GM12878 (cell line): Measurements from ENCODE around the gene DTL. TPM values are rescaled to one million over a fixed set of nuclear protein-coding genes. Genes with fewer than 3 reads are reported as not detected.
A peak's percentile ranks its signal among the peaks of the same experiment; 100 is the strongest.

ENCODE experiments used
- ATAC-seq: fragments of 200-7000 bp; cut with Tn5 transposase; 3 replicates; pipeline ENCODE4 v1.9.1; 2020; ENCODE audit warnings: mild to moderate bottlenecking, moderate library complexity
- BruUV-seq: library from RNA; stranded (reverse); fragments of 400-500 nt; replicated peaks from 2 replicates; lab custom pipeline; 2021; lab: Mats Ljungman, UMichigan
- CTCF ChIA-PET: fragments of 300-600 bp; sonication (Branson Sonifier 250); formaldehyde crosslinking; extraction: SDS; loops from one replicate; lab custom pipeline; 2021; ENCODE audit warnings: inconsistent platforms; lab: Yijun Ruan, JAX
- POLR2A ChIA-PET: fragments of 350-600 bp; formaldehyde crosslinking; extraction: SDS; loops from one replicate; lab custom pipeline; 2021; ENCODE audit warnings: inconsistent platforms; lab: Charles Lee
- RAD21 ChIA-PET: fragments of 300-600 bp; sonication (Branson Sonifier 250); formaldehyde crosslinking; loops from one replicate; lab custom pipeline; 2023; ENCODE audit warnings: antibody characterized with exemption; ENCODE audit not compliant: unreplicated experiment; lab: Charles Lee
- SMC1A ChIA-PET: fragments of 300-600 bp; sonication (Branson Sonifier 250); formaldehyde crosslinking; loops from one replicate; lab custom pipeline; 2023; ENCODE audit not compliant: unreplicated experiment, uncharacterized antibody; lab: Charles Lee
- DNase-seq: peaks from one replicate; pipeline ENCODE4 v3.0.0-alpha.2; 2011; ENCODE audit warnings: low read depth, low spot score
- FAIRE-seq: peaks from 3 replicates; lab custom pipeline; 2011; peaks lifted over from hg19 to GRCh38; lab: Jason Lieb, UNC
- H2AFZ ChIP-seq: 2 replicates; pipeline ENCODE4 v1.6.0; 2011; ENCODE audit warnings: low read depth, low read length, control low read depth; ENCODE audit not compliant: control insufficient read depth
- H3K27ac ChIP-seq: 2 replicates; pipeline ENCODE4 v1.5.1; 2011; ENCODE audit warnings: control low read depth; ENCODE audit not compliant: control insufficient read depth, insufficient read depth
- H3K27me3 ChIP-seq, 2 experiments: replicated peaks in 1 of 2; 2 replicates each; pipeline versions ENCODE4 v1.6.0 to v1.6.1; 2011; ENCODE audit warnings: low read length in 1 of 2; ENCODE audit not compliant: control insufficient read depth in 2 of 2, insufficient read depth in 2 of 2
- H3K36me3 ChIP-seq, 2 experiments: 2 replicates each; pipeline ENCODE4 v1.5.1; 2011; ENCODE audit warnings: low read length in 1 of 2; ENCODE audit not compliant: control insufficient read depth in 2 of 2, insufficient read depth in 2 of 2
- H3K4me1 ChIP-seq: 2 replicates; pipeline ENCODE4 v1.6.1; 2011; ENCODE audit warnings: mild to moderate bottlenecking, low read length, moderate library complexity, mixed read lengths; ENCODE audit not compliant: control insufficient read depth, insufficient read depth
- H3K4me2 ChIP-seq: 2 replicates; pipeline ENCODE4 v1.6.0; 2011; ENCODE audit warnings: control low read depth; ENCODE audit not compliant: control insufficient read depth, insufficient read depth
- H3K4me3 ChIP-seq: fragments of 200-600 bp; sonication (generic); 2 replicates; pipeline ENCODE4 v1.5.1; 2016
- H3K79me2 ChIP-seq: 2 replicates; pipeline ENCODE4 v1.6.0; 2011; ENCODE audit warnings: low read length; ENCODE audit not compliant: control insufficient read depth, insufficient read depth
- H3K9ac ChIP-seq: 2 replicates; pipeline ENCODE4 v1.8.0; 2011; ENCODE audit warnings: low read length, control low read depth, mixed read lengths; ENCODE audit not compliant: control insufficient read depth, insufficient read depth
- H3K9me3 ChIP-seq: replicated peaks from 3 replicates; pipeline ENCODE4 v1.5.1; 2011; ENCODE audit warnings: mild to moderate bottlenecking, low read length; ENCODE audit not compliant: control insufficient read depth, insufficient read depth
- H4K20me1 ChIP-seq: 2 replicates; pipeline ENCODE4 v1.6.0; 2011; ENCODE audit not compliant: control insufficient read depth, insufficient read depth
- CBX5 ChIP-seq: sonication (generic); IDR thresholded peaks from 2 replicates; pipeline ENCODE4 v1.6.1; 2016; ENCODE audit warnings: low read depth, moderate library complexity, mild to moderate bottlenecking, inconsistent platforms
- CEBPB ChIP-seq, 2 experiments: fragments of 150-350 bp in 1 of 2; IDR thresholded peaks; 2 replicates each; pipeline ENCODE4 v1.6.1; 2012 to 2014; ENCODE audit warnings: low read depth in 2 of 2, low read length in 2 of 2, borderline replicate concordance in 1 of 2, inconsistent platforms in 1 of 2
- CHD4 ChIP-seq: fragments of 200-600 bp; sonication (generic); IDR thresholded peaks from 2 replicates; pipeline ENCODE4 v1.6.1; 2016; ENCODE audit warnings: mild to moderate bottlenecking
- EP300 ChIP-seq, 2 experiments: fragments of 150-350 bp in 1 of 2; IDR thresholded peaks; 2 replicates each; pipeline ENCODE4 v1.6.1; 2011 to 2012; ENCODE audit warnings: low read depth in 2 of 2, low read length in 2 of 2, borderline replicate concordance in 1 of 2, improper control_type of control experiment in 1 of 2, inconsistent platforms in 1 of 2; ENCODE audit not compliant: control insufficient read depth in 1 of 2
- JUNB ChIP-seq: IDR thresholded peaks from 2 replicates; pipeline ENCODE4 v1.6.1; 2016; ENCODE audit warnings: antibody characterized with exemption, mild to moderate bottlenecking
- NBN ChIP-seq: fragments of 450-650 bp; IDR thresholded peaks from 2 replicates; pipeline ENCODE4 v1.6.1; 2016
- SMAD1 ChIP-seq: fragments of 450-650 bp; IDR thresholded peaks from 2 replicates; pipeline ENCODE4 v1.6.1; 2018; ENCODE audit warnings: mild to moderate bottlenecking, low read depth; ENCODE audit not compliant: partially characterized antibody
- SUZ12 ChIP-seq: fragments of 200-600 bp; sonication (generic); IDR thresholded peaks from one replicate; pipeline ENCODE4 v1.6.1; 2018; ENCODE audit warnings: antibody characterized with exemption, mild to moderate bottlenecking; ENCODE audit not compliant: unreplicated experiment
- WGBS: methylation state at CpG from one replicate; pipeline ENCODE4 v1.1.6; 2016; ENCODE audit warnings: low lambda C conversion rate; ENCODE audit not compliant: insufficient replicate concordance, insufficient coverage; ENCODE audit errors: missing lambda C conversion rate; 5-methylcytosine and 5-hydroxymethylcytosine counted together
- in situ Hi-C: fragments of 300-500 bp; cut with MboI; formaldehyde crosslinking; loops from 9 replicates; pipeline ENCODE4 v1.14.3; 2018; ENCODE audit warnings: mixed read lengths
- intact Hi-C: fragments of 100-400 bp; cut with micrococcal nuclease; formaldehyde crosslinking; loops from one replicate; pipeline ENCODE4 v1.14.2; 2022; ENCODE audit not compliant: unreplicated experiment
- polyA plus RNA-seq, 11 experiments: library from polyadenylated mRNA; depleted of rRNA in 4 of 11; unstranded in 6 of 11; stranded (reverse) in 5 of 11; fragments of >200 nt; fragmentation: Nextera tagmentation in 4 of 11; fragmentation: Illumina TruSeq in 1 of 11; extraction: Ambion mirVana in 4 of 11; extraction: Trizol in 1 of 11; gene quantifications; 1 replicate in 1 of 11; 2 replicates in 10 of 11; pipeline versions ENCODE4 v1.2.1 to v1.2.3, GENCODE V29; 2011 to 2016; ENCODE audit warnings: inconsistent platforms in 2 of 11, missing spikeins in 2 of 11, low read depth in 1 of 11
- total RNA-seq, 4 experiments: library from RNA; depleted of rRNA in 3 of 4; stranded (reverse); fragments of >200 nt in 3 of 4; fragmentation: Illumina TruSeq in 1 of 4; extraction: Trizol in 1 of 4; gene quantifications; 2 replicates each; pipeline versions ENCODE4 v1.2.1 to v1.2.3, GENCODE V29; 2013 to 2021
- TF ChIP-seq, protein P1 (sequence below): fragments of 450-650 bp; formaldehyde crosslinking; IDR thresholded peaks from 2 replicates; pipeline ENCODE4 v1.4.0; 2022; ENCODE audit warnings: mild to moderate bottlenecking, moderate library complexity
- TF ChIP-seq, protein P2 (sequence below): IDR thresholded peaks from 2 replicates; pipeline ENCODE4 v1.6.1; 2012; ENCODE audit warnings: low read depth, low read length, improper control_type of control experiment
- TF ChIP-seq, protein P3 (sequence below): fragments of 450-650 bp; IDR thresholded peaks from 2 replicates; pipeline ENCODE4 v1.6.1; 2017; ENCODE audit warnings: mild to moderate bottlenecking, moderate library complexity

DTL gene
- total and polyA plus RNA-seq, 10 of the 15 experiments (the other 5 are each of a cell fraction or from before 2014, with no cell fraction given): 24.1 to 73.4 (median 52.2) TPM

DNA sequence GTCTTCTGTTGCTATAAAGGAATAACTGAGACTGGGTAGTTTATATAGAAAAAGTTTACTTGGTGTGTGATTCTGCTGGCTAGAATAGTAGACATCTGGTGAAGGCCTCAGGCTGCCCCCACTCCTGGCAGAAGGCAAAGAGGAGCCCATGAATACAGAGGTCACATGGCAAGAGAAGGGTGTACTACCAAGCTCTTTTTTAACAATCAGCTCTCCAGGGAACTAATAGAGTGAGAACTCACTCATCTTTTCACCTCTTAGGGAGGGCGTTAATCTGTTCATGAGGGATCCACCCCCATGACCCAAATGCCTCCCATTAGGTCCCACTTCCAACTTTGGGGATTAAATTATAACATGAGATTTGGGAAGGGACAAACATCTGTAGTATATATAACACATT lies 9.3 kb downstream of the DTL start:
- H3K4me2 ChIP-seq: no peak overlapping the region

More for the DNA sequence above, 9.3 kb downstream of the DTL start:
- FAIRE-seq (no peak), DNase-seq (no peak), ATAC-seq (peak; percentile 24; the same call in 2 of the 3 replicates)
- peaks cover 5 to 14% of the 10 kb centered on the region in 2 experiments for H3K36me3 ChIP-seq
- 53% methylated on average over 1 of the region's 1 CpG for WGBS
- ChIA-PET RAD21 (interaction anchor here (1.5 to 1.8 kb wide), 2 partner anchors 9 to 26 kb away, joined by 4 to 10 read pairs; partner anchors contain the start of genes DTL and INTS7), SMC1A (interaction anchor here (2.1 to 2.6 kb wide), 3 partner anchors 10 to 32 kb away, joined by 5 to 12 read pairs (median 6); partner anchors contain the start of genes DTL and INTS7), POLR2A (interaction anchor here (0.8 to 2.1 kb wide), 2 partner anchors 9 to 11 kb away, joined by 5 to 10 read pairs; partner anchors contain the start of genes DTL and INTS7), CTCF (interaction anchor here (0.6 to 3.4 kb wide), 5 partner anchors 9 to 411 kb away, joined by 3 to 19 read pairs (median 4); partner anchors contain the start of genes DTL and INTS7)
- 0 out of 2 replicates have a peak, but pooled peaks cover 3% of the 10 kb centered on the region for H3K4me1 ChIP-seq
- peak overlapping the region; percentile 29; the same call in 1 of the 2 replicates for H2AFZ ChIP-seq
- no TSS peak for BruUV-seq
- H3K9me3 ChIP-seq: no peaks in the 10 kb centered on the region; the same call in 2 of the 3 replicates
- H3K27ac ChIP-seq: no peak overlapping the region
- TF ChIP-seq EP300 (IDR thresholded peaks at IDR 0.05; ENCODE audit: borderline replicate concordance in 1 of 2, control insufficient read depth in 1 of 2, low read depth in 2 of 2, low read length in 2 of 2): no peak
- TF ChIP-seq, protein P1, sequence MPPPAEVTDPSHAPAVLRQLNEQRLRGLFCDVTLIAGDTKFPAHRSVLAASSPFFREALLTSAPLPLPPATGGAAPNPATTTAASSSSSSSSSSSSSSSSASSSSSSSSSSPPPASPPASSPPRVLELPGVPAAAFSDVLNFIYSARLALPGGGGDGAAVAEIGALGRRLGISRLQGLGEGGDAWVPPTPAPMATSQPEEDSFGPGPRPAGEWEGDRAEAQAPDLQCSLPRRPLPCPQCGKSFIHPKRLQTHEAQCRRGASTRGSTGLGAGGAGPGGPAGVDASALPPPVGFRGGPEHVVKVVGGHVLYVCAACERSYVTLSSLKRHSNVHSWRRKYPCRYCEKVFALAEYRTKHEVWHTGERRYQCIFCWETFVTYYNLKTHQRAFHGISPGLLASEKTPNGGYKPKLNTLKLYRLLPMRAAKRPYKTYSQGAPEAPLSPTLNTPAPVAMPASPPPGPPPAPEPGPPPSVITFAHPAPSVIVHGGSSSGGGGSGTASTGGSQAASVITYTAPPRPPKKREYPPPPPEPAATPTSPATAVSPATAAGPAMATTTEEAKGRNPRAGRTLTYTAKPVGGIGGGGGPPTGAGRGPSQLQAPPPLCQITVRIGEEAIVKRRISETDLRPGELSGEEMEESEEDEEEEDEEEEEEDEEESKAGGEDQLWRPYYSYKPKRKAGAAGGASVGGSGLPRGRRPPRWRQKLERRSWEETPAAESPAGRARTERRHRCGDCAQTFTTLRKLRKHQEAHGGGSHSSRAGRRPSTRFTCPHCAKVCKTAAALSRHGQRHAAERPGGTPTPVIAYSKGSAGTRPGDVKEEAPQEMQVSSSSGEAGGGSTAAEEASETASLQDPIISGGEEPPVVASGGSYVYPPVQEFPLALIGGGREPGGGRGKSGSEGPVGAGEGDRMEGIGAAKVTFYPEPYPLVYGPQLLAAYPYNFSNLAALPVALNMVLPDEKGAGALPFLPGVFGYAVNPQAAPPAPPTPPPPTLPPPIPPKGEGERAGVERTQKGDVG: no peak
- no peak for TF ChIP-seq CBX5
- TF ChIP-seq JUNB: no peak
- TF ChIP-seq SUZ12: no peak
- no peak for TF ChIP-seq NBN
- TF ChIP-seq, protein P2, sequence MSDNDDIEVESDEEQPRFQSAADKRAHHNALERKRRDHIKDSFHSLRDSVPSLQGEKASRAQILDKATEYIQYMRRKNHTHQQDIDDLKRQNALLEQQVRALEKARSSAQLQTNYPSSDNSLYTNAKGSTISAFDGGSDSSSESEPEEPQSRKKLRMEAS: no peak
- TF ChIP-seq CHD4: no peak
- TF ChIP-seq, protein P3, sequence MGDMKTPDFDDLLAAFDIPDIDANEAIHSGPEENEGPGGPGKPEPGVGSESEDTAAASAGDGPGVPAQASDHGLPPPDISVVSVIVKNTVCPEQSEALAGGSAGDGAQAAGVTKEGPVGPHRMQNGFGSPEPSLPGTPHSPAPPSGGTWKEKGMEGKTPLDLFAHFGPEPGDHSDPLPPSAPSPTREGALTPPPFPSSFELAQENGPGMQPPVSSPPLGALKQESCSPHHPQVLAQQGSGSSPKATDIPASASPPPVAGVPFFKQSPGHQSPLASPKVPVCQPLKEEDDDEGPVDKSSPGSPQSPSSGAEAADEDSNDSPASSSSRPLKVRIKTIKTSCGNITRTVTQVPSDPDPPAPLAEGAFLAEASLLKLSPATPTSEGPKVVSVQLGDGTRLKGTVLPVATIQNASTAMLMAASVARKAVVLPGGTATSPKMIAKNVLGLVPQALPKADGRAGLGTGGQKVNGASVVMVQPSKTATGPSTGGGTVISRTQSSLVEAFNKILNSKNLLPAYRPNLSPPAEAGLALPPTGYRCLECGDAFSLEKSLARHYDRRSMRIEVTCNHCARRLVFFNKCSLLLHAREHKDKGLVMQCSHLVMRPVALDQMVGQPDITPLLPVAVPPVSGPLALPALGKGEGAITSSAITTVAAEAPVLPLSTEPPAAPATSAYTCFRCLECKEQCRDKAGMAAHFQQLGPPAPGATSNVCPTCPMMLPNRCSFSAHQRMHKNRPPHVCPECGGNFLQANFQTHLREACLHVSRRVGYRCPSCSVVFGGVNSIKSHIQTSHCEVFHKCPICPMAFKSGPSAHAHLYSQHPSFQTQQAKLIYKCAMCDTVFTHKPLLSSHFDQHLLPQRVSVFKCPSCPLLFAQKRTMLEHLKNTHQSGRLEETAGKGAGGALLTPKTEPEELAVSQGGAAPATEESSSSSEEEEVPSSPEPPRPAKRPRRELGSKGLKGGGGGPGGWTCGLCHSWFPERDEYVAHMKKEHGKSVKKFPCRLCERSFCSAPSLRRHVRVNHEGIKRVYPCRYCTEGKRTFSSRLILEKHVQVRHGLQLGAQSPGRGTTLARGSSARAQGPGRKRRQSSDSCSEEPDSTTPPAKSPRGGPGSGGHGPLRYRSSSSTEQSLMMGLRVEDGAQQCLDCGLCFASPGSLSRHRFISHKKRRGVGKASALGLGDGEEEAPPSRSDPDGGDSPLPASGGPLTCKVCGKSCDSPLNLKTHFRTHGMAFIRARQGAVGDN: no peak
- TF ChIP-seq CEBPB (IDR thresholded peaks at IDR 0.05; ENCODE audit: borderline replicate concordance in 1 of 2, low read depth in 2 of 2, low read length in 2 of 2): no peak
- no peak for TF ChIP-seq SMAD1
- intact Hi-C loops (no loop called here), in situ Hi-C loops (no loop called here)
- no peaks in the 10 kb centered on the region for H4K20me1 ChIP-seq
- peaks cover 41% of the 10 kb centered on the region for H3K79me2 ChIP-seq
- H3K27me3 ChIP-seq: no peaks in the 10 kb centered on the region
- no peak overlapping the region for H3K4me3 ChIP-seq
- no peak overlapping the region for H3K9ac ChIP-seq
